Colonic mucosa (tissue), 4 donors: Measurements from ENCODE around the gene PITX2. TPM values are rescaled to one million over a fixed set of nuclear protein-coding genes. Genes with fewer than 3 reads are reported as not detected.

Experiments
- DNase-seq: peaks from one replicate; pipeline ENCODE4 v3.0.0-alpha.2; 2020
- H3K27ac ChIP-seq: fragments of 200-600 bp; one replicate; pipeline ENCODE4 v1.8.0; 2021
- H3K27me3 ChIP-seq: fragments of 200-600 bp; one replicate; pipeline ENCODE4 v1.8.0; 2021
- H3K36me3 ChIP-seq: fragments of 200-600 bp; one replicate; pipeline ENCODE4 v1.8.0; 2021
- H3K4me1 ChIP-seq: fragments of 200-600 bp; one replicate; pipeline ENCODE4 v1.8.0; 2021; ENCODE audit warnings: mild to moderate bottlenecking
- H3K4me3 ChIP-seq: fragments of 200-600 bp; one replicate; pipeline ENCODE4 v1.8.0; 2021
- H3K9ac ChIP-seq, 2 donors: one replicate each; pipeline ENCODE4 v1.7.0; 2013; ENCODE audit warnings: control low read depth in 2 of 2, low read depth in 2 of 2, low read length in 2 of 2
- H3K9me3 ChIP-seq: fragments of 200-600 bp; one replicate; pipeline ENCODE4 v1.8.0; 2021
- intact Hi-C: fragments of 100-400 bp; cut with DNase I; formaldehyde crosslinking; loops from one replicate; pipeline ENCODE4 v1.14.1; 2022
- total RNA-seq, 2 donors: library from RNA; stranded (reverse); fragmentation: NEBNext Ultra II Directional in 1 of 2; extraction: Animal tissue kit (Norgen Biotek cat#: 25700) in 1 of 2; gene quantifications; one replicate each; pipeline ENCODE4 v1.2.1, GENCODE V29; 2021
- TF ChIP-seq, protein P1 (sequence below): fragments of 200-600 bp; IDR thresholded peaks from one replicate; pipeline ENCODE4 v1.8.0; 2022; ENCODE audit warnings: antibody characterized with exemption, mild to moderate bottlenecking
- donor health status: healthy.
- donor health status: DM: no; HTN: no; CAD: no.
- donor health status: DM: no; HTN: no; CAD: no.

PITX2 gene
- total RNA-seq, 2 donors from 2014 or later, result 0.45 to 0.64 TPM

DNA sequence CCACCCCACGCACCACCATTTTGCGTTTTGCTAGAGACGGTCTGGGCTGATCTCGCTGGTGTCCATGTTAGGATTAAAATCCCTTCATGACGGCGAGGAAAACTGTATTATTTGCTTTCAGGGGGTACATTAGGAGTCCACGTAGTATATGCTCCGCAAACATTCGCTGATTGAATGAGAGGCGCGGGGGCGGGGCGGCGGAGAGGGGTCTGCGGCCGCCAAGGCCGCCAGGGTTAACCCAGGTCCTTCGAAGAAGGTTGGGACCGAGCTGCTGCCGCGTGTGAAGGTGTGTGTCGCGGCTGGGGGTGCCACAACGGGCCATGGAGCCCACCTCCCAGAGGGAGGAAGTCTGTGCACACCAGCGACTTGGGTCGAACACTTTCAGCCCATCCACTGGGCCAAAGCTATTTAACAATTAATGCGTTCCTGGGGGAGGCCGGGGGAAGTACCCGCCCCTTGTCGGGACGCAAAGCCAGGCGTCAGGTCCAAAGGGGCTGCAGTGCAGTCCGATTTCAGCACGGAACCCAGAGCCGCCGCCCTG lies 6.4 kb upstream of the PITX2 start:
- Histone ChIP-seq H3K27me3 (peaks cover 90% of the 10 kb centered on the region), H3K9ac (no peak overlapping the region), H3K9me3 (no peaks in the 10 kb centered on the region), H3K27ac (no peak overlapping the region), H3K4me1 (peaks cover 10% of the 10 kb centered on the region), H3K4me3 (no peak overlapping the region), H3K36me3 (no peaks in the 10 kb centered on the region)
- TF ChIP-seq, protein P1, sequence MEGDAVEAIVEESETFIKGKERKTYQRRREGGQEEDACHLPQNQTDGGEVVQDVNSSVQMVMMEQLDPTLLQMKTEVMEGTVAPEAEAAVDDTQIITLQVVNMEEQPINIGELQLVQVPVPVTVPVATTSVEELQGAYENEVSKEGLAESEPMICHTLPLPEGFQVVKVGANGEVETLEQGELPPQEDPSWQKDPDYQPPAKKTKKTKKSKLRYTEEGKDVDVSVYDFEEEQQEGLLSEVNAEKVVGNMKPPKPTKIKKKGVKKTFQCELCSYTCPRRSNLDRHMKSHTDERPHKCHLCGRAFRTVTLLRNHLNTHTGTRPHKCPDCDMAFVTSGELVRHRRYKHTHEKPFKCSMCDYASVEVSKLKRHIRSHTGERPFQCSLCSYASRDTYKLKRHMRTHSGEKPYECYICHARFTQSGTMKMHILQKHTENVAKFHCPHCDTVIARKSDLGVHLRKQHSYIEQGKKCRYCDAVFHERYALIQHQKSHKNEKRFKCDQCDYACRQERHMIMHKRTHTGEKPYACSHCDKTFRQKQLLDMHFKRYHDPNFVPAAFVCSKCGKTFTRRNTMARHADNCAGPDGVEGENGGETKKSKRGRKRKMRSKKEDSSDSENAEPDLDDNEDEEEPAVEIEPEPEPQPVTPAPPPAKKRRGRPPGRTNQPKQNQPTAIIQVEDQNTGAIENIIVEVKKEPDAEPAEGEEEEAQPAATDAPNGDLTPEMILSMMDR, result no peak
- intact Hi-C loops, result loop anchor here (10.0 kb wide), 1 partner anchor 656 kb away; no protein-coding TSS in a partner anchor
- DNase-seq, result no peak

DNA sequence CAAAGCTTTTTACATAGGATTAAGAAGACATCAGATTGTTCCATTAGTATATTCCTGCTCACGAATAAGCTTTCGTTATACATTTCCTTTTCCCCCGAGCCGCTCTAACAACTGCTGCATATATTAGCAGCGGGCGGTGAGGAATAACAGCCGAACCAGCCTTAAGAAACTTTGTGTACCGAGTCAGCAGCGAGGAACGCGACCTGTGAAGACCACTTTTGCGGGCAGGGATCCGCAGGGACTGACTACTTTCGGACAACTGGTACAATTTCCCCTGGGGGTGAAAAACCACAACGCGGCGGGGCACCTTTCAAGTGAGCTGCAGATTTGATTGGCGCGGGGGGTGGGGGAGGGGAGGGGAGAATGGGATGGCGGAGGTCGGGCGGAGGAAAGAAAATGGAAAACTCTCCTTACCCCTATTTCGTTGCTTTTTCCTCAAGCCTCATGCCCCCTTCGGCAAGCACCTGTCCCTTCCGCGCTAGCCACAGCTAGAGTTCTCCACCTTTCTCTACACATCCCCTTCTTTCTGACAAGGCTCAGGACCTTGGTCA lies 5.9 kb upstream of the PITX2 start:
- Histone ChIP-seq H3K36me3 (no peaks in the 10 kb centered on the region), H3K27me3 (peaks cover 90% of the 10 kb centered on the region), H3K4me3 (no peak overlapping the region), H3K9ac (no peak overlapping the region), H3K9me3 (no peaks in the 10 kb centered on the region), H3K4me1 (peaks cover 10% of the 10 kb centered on the region), H3K27ac (no peak overlapping the region)
- TF ChIP-seq, protein P1, result no peak
- intact Hi-C loops, result loop anchor here (10.0 kb wide), 1 partner anchor 656 kb away; no protein-coding TSS in a partner anchor
- no peak for DNase-seq

DNA sequence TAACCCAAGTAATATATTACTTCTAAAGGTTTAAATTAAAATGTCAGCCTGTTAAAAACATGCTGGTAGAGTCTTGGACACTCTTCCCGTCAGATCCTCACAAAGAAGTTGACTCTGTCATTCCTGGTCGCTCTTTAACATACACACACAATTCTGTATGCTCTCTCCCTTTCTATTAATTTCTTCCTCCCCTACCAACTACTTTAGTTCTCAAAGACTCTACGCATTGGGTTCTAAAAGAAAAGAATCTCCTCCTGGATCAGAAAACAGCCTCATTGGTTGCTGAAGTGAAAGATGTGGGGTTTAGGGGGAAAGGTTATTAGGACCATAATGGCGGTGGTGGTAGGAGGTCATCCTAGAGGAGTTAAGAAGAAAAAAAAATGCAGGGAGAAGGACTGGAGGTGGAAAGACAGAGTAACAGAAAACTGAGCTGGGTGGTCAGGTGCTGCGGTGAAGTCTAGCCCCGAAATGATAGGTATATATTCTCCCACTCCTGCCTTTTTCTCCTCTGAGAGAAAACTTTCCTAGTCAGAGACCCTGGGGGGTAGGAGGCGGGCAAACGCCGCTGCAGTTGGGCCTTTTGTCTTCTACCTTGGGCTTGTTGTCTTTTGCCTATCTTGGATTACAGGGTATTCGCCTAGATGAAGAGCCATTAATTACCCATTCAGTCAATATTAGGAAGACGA lies 5.2 kb upstream of the PITX2 start:
- Histone ChIP-seq H3K27me3 (peaks cover 90% of the 10 kb centered on the region), H3K9ac (no peak overlapping the region), H3K4me3 (no peak overlapping the region), H3K36me3 (no peaks in the 10 kb centered on the region), H3K27ac (no peak overlapping the region), H3K4me1 (peaks cover 10% of the 10 kb centered on the region), H3K9me3 (no peaks in the 10 kb centered on the region)
- DNase-seq, result no peak
- TF ChIP-seq, protein P1, result no peak
- intact Hi-C loops, result loop anchor here (10.0 kb wide), 1 partner anchor 657 kb away; no protein-coding TSS in a partner anchor

DNA sequence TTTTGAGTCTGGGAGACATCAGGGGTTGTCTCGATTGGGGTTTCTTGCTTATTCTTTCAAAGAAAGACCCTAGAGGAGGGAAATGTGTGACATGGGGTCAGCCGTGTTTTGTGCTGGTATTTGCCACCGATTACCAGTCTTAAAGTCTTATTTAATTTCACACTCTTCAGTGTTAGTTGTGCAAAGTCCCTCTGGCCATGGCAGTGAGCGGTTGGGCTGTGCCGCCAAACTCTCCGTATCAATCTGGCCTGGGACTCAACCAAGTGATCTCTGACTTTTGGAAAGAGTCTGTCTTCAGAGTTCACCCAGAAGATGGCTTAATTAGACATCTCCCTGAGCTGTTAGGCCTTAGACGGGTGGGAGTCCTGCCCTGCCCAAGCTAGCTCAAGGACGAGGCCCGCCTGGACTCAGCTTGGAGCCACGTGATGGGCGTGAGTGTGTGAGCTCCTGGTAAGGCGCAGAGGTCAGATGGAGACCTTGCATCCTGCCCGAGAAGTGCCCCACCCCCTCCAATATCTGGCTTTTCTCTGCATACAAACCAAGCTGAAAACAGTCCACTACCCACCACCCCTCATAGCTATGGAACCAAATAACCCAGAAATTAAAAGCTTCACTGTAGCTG lies 3.8 kb upstream of the PITX2 start:
- TF ChIP-seq, protein P1, result no peak
- no peak overlapping the region for H3K9ac ChIP-seq
- no peak overlapping the region for H3K4me3 ChIP-seq
- H3K27ac ChIP-seq, result no peak overlapping the region
- no peak for DNase-seq
- H3K36me3 ChIP-seq, result no peaks in the 10 kb centered on the region
- peaks cover 4% of the 10 kb centered on the region for H3K4me1 ChIP-seq
- H3K27me3 ChIP-seq, result peaks cover 89% of the 10 kb centered on the region
- intact Hi-C loops, result loop anchor here (10.0 kb wide), 1 partner anchor 658 kb away; no protein-coding TSS in a partner anchor
- no peaks in the 10 kb centered on the region for H3K9me3 ChIP-seq

DNA sequence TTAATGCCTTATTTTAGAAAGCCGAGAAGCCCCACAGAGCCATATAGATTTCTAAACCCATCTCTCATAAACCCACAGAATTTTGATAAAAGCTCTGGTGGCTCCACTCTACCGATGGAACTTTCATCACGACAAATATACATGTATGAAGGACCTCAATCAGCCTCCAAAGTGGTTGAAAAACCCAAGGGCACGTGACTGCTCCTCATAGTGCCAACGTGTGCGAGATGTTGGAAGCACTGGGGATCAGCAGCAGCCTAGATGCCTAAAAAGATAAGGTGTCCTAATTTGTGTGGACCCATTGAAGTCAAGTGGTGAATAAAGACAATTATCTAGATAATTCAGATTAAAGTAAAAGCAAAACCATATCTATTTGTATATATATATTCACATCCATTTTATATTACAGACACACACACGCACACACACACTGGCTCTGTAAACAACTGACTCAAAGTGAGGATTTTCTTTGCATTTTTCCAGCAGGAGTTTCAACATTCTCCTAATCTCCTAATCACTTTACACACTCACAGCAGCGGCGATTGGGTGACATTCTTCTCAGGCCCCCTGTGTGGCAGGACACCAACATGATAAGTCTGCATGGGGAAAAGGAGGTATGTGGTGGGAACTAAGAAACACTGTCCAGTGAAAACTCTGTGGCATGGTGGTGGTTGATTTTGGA lies 2.8 kb upstream of the PITX2 start:
- Histone ChIP-seq H3K27me3 (peaks cover 92% of the 10 kb centered on the region), H3K9me3 (no peaks in the 10 kb centered on the region), H3K36me3 (no peaks in the 10 kb centered on the region), H3K27ac (no peak overlapping the region), H3K9ac (no peak overlapping the region), H3K4me3 (no peak overlapping the region), H3K4me1 (peaks cover 10% of the 10 kb centered on the region)
- TF ChIP-seq, protein P1, result no peak
- no peak for DNase-seq
- intact Hi-C loops, result loop anchor here (10.0 kb wide), 1 partner anchor 659 kb away; no protein-coding TSS in a partner anchor
